Gastrocnemius medialis (tissue), 4 donors: Measurements from ENCODE around the gene ASB16.

ENCODE experiments used
- CTCF ChIP-seq, 5 experiments: fragments of 450-650 bp in 3 of 5; fragments of 200-600 bp in 2 of 5; sonication (generic) in 2 of 5; IDR thresholded peaks in 4 of 5; conservative IDR thresholded peaks in 1 of 5; 1 replicate in 4 of 5; 2 replicates in 1 of 5; pipeline ENCODE4 v1.5.1; 2016 to 2019; ENCODE audit warnings: antibody characterized with exemption in 5 of 5, mild to moderate bottlenecking in 3 of 5, moderate library complexity in 3 of 5
- POLR2A ChIP-seq, 2 donors: fragments of 450-650 bp; IDR thresholded peaks; one replicate each; pipeline ENCODE4 v1.6.1; 2017; ENCODE audit warnings: antibody characterized with exemption in 2 of 2, mild to moderate bottlenecking in 2 of 2, moderate library complexity in 2 of 2

DNA sequence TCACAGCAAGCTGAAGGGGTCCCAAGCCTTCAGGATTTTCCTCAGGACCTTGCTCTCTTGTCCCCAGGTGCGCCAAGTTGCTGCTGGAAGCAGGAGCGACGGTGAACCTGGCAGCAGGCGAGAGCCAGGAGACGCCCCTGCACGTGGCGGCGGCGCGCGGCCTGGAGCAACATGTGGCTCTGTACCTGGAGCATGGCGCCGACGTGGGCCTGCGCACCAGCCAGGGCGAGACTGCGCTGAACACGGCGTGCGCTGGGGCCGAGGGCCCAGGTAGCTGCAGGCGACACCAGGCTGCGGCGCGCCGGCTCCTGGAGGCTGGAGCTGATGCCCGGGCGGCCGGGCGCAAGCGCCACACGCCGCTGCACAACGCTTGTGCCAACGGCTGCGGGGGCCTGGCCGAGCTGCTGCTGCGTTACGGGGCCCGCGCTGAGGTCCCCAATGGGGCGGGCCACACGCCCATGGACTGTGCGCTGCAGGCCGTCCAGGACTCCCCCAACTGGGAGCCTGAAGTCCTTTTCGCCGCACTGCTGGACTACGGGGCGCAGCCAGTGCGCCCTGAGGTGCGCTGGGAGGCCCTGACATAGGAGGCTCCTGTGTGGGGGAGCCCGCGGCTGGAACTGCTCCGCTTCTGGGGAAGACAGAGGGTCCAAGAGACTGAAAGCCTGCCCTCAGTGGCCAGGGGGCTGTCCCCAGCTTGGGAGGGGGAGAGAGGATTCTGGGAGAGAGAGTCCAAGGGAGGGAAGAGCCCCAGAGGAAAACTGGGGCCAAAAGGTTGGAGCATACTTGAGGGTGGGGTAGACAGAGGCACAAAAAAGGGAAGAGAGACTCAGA lies 6.4 kb downstream of the ASB16 start:
- TF ChIP-seq CTCF (IDR thresholded peaks at IDR 0.05 in 4 of 5, conservative IDR thresholded peaks at IDR 0.05 in 1 of 5) (no peak), POLR2A (IDR thresholded peaks at IDR 0.05) (no peak)
